ENCODE data around the gene PDK2.
A peak's percentile ranks its signal among the peaks of the same experiment; 100 is the strongest.

The PDK2 gene

GRCh38 chr17:50153650-50154575, 58.8 kb downstream of the PDK2 start:
- DNase-seq = no peak

- DNase-seq = no peak
Measured at GRCh38 chr17:50154604-50155003, 59.5 kb downstream of the PDK2 start.

- DNase-seq = no peak
Measured at GRCh38 chr17:50155115-50155819, 60.1 kb downstream of the PDK2 start.

GRCh38 chr17:50157891-50158290, 62.7 kb downstream of the PDK2 start:
- no peak for DNase-seq

- DNase-seq = peak; percentile 68 to 78
Measured at GRCh38 chr17:50161023-50161910, 66.1 kb downstream of the PDK2 start.

Measured in NCI-H187 (cell line).